NT2/D1 (cell line): Measurements from ENCODE around the gene GNB2.
A peak's percentile ranks its signal among the peaks of the same experiment; 100 is the strongest.
"Not testable (repeated sequence)": the region's sequence is repeated elsewhere in the genome, so short reads cannot be mapped to it uniquely, and the experiment has no call there.

ENCODE experiments used
- DNase-seq: peaks from one replicate; pipeline ENCODE4 v3.0.0-alpha.2; 2011; ENCODE audit warnings: low read depth, low spot score
- H3K27me3 ChIP-seq: 2 replicates; pipeline ENCODE4 v1.6.0; 2011; ENCODE audit warnings: mild to moderate bottlenecking; ENCODE audit not compliant: insufficient read length, insufficient read depth
- H3K36me3 ChIP-seq: 2 replicates; pipeline ENCODE4 v1.6.1; 2011; ENCODE audit warnings: mild to moderate bottlenecking, low read length, mixed read lengths; ENCODE audit not compliant: insufficient read depth, insufficient read length
- H3K4me1 ChIP-seq: 2 replicates; pipeline ENCODE4 v1.5.1; 2011; ENCODE audit not compliant: insufficient read depth, insufficient read length
- H3K4me3 ChIP-seq: 2 replicates; pipeline ENCODE4 v1.5.1; 2011; ENCODE audit warnings: low read depth; ENCODE audit not compliant: insufficient read length
- H3K9ac ChIP-seq: 2 replicates; pipeline ENCODE4 v1.6.0; 2011; ENCODE audit warnings: low read depth; ENCODE audit not compliant: insufficient read length
- H3K9me3 ChIP-seq: 2 replicates; pipeline ENCODE4 v1.5.1; 2011; ENCODE audit warnings: mild to moderate bottlenecking, low read length; ENCODE audit not compliant: insufficient read depth
- SUZ12 ChIP-seq: IDR thresholded peaks from 2 replicates; pipeline ENCODE4 v1.6.1; 2011; ENCODE audit not compliant: insufficient read length, insufficient read depth; ENCODE audit errors: extremely low read depth
- YY1 ChIP-seq: IDR thresholded peaks from 2 replicates; pipeline ENCODE4 v1.6.1; 2011; ENCODE audit not compliant: insufficient read length, insufficient read depth
- ZNF274 ChIP-seq: IDR thresholded peaks from 2 replicates; pipeline ENCODE4 v1.6.1; 2011; ENCODE audit warnings: mild to moderate bottlenecking, low read depth, low read length

GNB2 gene

GRCh38 chr7:100668069-100668449 is 5.5 kb upstream of the GNB2 start:
- H3K36me3 ChIP-seq, result no peaks in the 10 kb centered on the region
- H3K9me3 ChIP-seq, result no peaks in the 10 kb centered on the region
- no peak for DNase-seq
- H3K27me3 ChIP-seq, result peaks cover 2% of the 10 kb centered on the region
- no peaks in the 10 kb centered on the region for H3K4me1 ChIP-seq
- H3K9ac ChIP-seq, result no peak overlapping the region
- TF ChIP-seq ZNF274 (no peak), YY1 (no peak), SUZ12 (no peak)
- H3K4me3 ChIP-seq, result no peak overlapping the region

GRCh38 chr7:100669106-100669505 is 4.4 kb upstream of the GNB2 start:
- not testable (repeated sequence) for H3K36me3 ChIP-seq, H3K9ac ChIP-seq, H3K27me3 ChIP-seq

GRCh38 chr7:100670074-100670473 is 3.5 kb upstream of the GNB2 start:
- Histone ChIP-seq H3K9me3 (no peaks in the 10 kb centered on the region), H3K4me3 (no peak overlapping the region), H3K4me1 (no peaks in the 10 kb centered on the region), H3K27me3 (peaks cover 2% of the 10 kb centered on the region), H3K9ac (no peak overlapping the region), H3K36me3 (no peaks in the 10 kb centered on the region)
- no peak for DNase-seq
- no peak for TF ChIP-seq SUZ12

More at GRCh38 chr7:100669106-100669505, 4.4 kb upstream of the GNB2 start:
- not testable (repeated sequence) for DNase-seq, H3K9me3 ChIP-seq, H3K4me3 ChIP-seq, H3K4me1 ChIP-seq

GRCh38 chr7:100671353-100672327 is 1.9 kb upstream of the GNB2 start:
- peaks cover 2% of the 10 kb centered on the region for H3K27me3 ChIP-seq
- peaks cover 4% of the 10 kb centered on the region for H3K36me3 ChIP-seq
- no peaks in the 10 kb centered on the region for H3K9me3 ChIP-seq
- no peak overlapping the region for H3K4me3 ChIP-seq
- TF ChIP-seq ZNF274, result no peak
- TF ChIP-seq YY1, result no peak
- TF ChIP-seq SUZ12, result no peak
- peaks cover 3% of the 10 kb centered on the region for H3K4me1 ChIP-seq
- H3K9ac ChIP-seq, result no peak overlapping the region
- DNase-seq, result no peak

GRCh38 chr7:100673942-100674410 is 436 bp downstream of the GNB2 start:
- peaks cover 26% of the 10 kb centered on the region for H3K36me3 ChIP-seq
- no peak for DNase-seq
- H3K4me1 ChIP-seq, result peaks cover 9% of the 10 kb centered on the region

GRCh38 chr7:100674411-100675104 is 1.0 kb downstream of the GNB2 start:
- Histone ChIP-seq H3K27me3 (peaks cover 2% of the 10 kb centered on the region), H3K36me3 (peaks cover 31% of the 10 kb centered on the region), H3K4me3 (peak overlapping the region; percentile 79), H3K4me1 (peaks cover 9% of the 10 kb centered on the region), H3K9ac (peak overlapping the region; percentile 83), H3K9me3 (no peaks in the 10 kb centered on the region)
- no peak for TF ChIP-seq SUZ12
- no peak for TF ChIP-seq YY1
- TF ChIP-seq ZNF274, result no peak
- DNase-seq, result no peak

More at GRCh38 chr7:100673942-100674410, 436 bp downstream of the GNB2 start:
- TF ChIP-seq ZNF274 (no peak), YY1 (no peak), SUZ12 (no peak)
- no peaks in the 10 kb centered on the region for H3K9me3 ChIP-seq
- peaks cover 2% of the 10 kb centered on the region for H3K27me3 ChIP-seq
- H3K9ac ChIP-seq, result peak overlapping the region; percentile 83
- peak overlapping the region; percentile 79 for H3K4me3 ChIP-seq

- peaks cover 9% of the 10 kb centered on the region for H3K4me1 ChIP-seq
- peaks cover 34% of the 10 kb centered on the region for H3K36me3 ChIP-seq
- H3K27me3 ChIP-seq, result peaks cover 2% of the 10 kb centered on the region
- peak overlapping the region; percentile 83 for H3K9ac ChIP-seq
- TF ChIP-seq ZNF274 (no peak), YY1 (no peak), SUZ12 (no peak)
- H3K9me3 ChIP-seq, result no peaks in the 10 kb centered on the region
- H3K4me3 ChIP-seq, result peak overlapping the region; percentile 79
- no peak for DNase-seq
Measured at GRCh38 chr7:100675105-100675451, 1.5 kb downstream of the GNB2 start.
